ENCODE results near the gene ANGPTL4.

ANGPTL4 gene

GRCh38 chr19:8322638-8322997, 41.3 kb upstream of the ANGPTL4 start:
- H3K9me3 ChIP-seq (ENCODE audit: insufficient read depth, low read depth, low read length) = no peaks in the 10 kb centered on the region
- 81% methylated on average over 7 of the region's 7 CpGs for WGBS
- H3K36me3 ChIP-seq (ENCODE audit: insufficient read depth, low read length) = peaks cover 20% of the 10 kb centered on the region
- no peaks in the 10 kb centered on the region for H3K27me3 ChIP-seq (ENCODE audit: insufficient read depth, low read length)
- H3K4me1 ChIP-seq (ENCODE audit: insufficient read depth, low read length) = peaks cover 8% of the 10 kb centered on the region
- peak overlapping the region; percentile 87 for H3K4me3 ChIP-seq (ENCODE audit: low read length)
- H3K27ac ChIP-seq (ENCODE audit: low read depth, low read length) = peak overlapping the region; percentile 85
- peak overlapping the region; percentile 100 for H3K9ac ChIP-seq (ENCODE audit: low read depth, low read length)

GRCh38 chr19:8323781-8324185, 40.2 kb upstream of the ANGPTL4 start:
- no peaks in the 10 kb centered on the region for H3K9me3 ChIP-seq (ENCODE audit: insufficient read depth, low read depth, low read length)
- no peak overlapping the region for H3K4me3 ChIP-seq (ENCODE audit: low read length)
- H3K9ac ChIP-seq (ENCODE audit: low read depth, low read length) = 0 out of 2 replicates have a peak overlapping the region, but pooled peaks have one; percentile 17
- H3K36me3 ChIP-seq (ENCODE audit: insufficient read depth, low read length) = peaks cover 20% of the 10 kb centered on the region
- no peak overlapping the region; the same call in 1 of the 2 replicates for H3K27ac ChIP-seq (ENCODE audit: low read depth, low read length)
- 86% methylated on average over 1 of the region's 1 CpG for WGBS
- H3K4me1 ChIP-seq (ENCODE audit: insufficient read depth, low read length) = peaks cover 8% of the 10 kb centered on the region
- H3K27me3 ChIP-seq (ENCODE audit: insufficient read depth, low read length) = no peaks in the 10 kb centered on the region

- Histone ChIP-seq H3K9me3 (ENCODE audit: insufficient read depth, low read depth, low read length) (no peaks in the 10 kb centered on the region), H3K27ac (ENCODE audit: low read depth, low read length) (no peak overlapping the region), H3K4me3 (ENCODE audit: low read length) (no peak overlapping the region), H3K9ac (ENCODE audit: low read depth, low read length) (no peak overlapping the region), H3K27me3 (ENCODE audit: insufficient read depth, low read length) (no peaks in the 10 kb centered on the region), H3K36me3 (ENCODE audit: insufficient read depth, low read length) (peaks cover 20% of the 10 kb centered on the region), H3K4me1 (ENCODE audit: insufficient read depth, low read length) (peaks cover 8% of the 10 kb centered on the region)
- WGBS = 82% methylated on average over 17 of the region's 17 CpGs
Measured at GRCh38 chr19:8324186-8325050, 39.5 kb upstream of the ANGPTL4 start.

- H3K27me3 ChIP-seq (ENCODE audit: insufficient read depth, low read length) = no peaks in the 10 kb centered on the region
- H3K9me3 ChIP-seq (ENCODE audit: insufficient read depth, low read depth, low read length) = no peaks in the 10 kb centered on the region
- H3K4me3 ChIP-seq (ENCODE audit: low read length) = no peak overlapping the region
- peaks cover 20% of the 10 kb centered on the region for H3K36me3 ChIP-seq (ENCODE audit: insufficient read depth, low read length)
- H3K4me1 ChIP-seq (ENCODE audit: insufficient read depth, low read length) = 0 out of 2 replicates have a peak, but pooled peaks cover 3% of the 10 kb centered on the region
- 97% methylated on average over 3 of the region's 3 CpGs for WGBS
- H3K9ac ChIP-seq (ENCODE audit: low read depth, low read length) = no peak overlapping the region
- no peak overlapping the region for H3K27ac ChIP-seq (ENCODE audit: low read depth, low read length)
Measured at GRCh38 chr19:8325454-8325853, 38.5 kb upstream of the ANGPTL4 start.

- Histone ChIP-seq H3K27ac (ENCODE audit: low read depth, low read length) (no peak overlapping the region), H3K9me3 (ENCODE audit: insufficient read depth, low read depth, low read length) (no peaks in the 10 kb centered on the region), H3K4me1 (ENCODE audit: insufficient read depth, low read length) (no peaks in the 10 kb centered on the region), H3K27me3 (ENCODE audit: insufficient read depth, low read length) (peaks cover 38% of the 10 kb centered on the region), H3K9ac (ENCODE audit: low read depth, low read length) (no peak overlapping the region), H3K36me3 (ENCODE audit: insufficient read depth, low read length) (no peaks in the 10 kb centered on the region), H3K4me3 (ENCODE audit: low read length) (no peak overlapping the region)
- 71% methylated on average over 3 of the region's 3 CpGs for WGBS
Measured at GRCh38 chr19:8329996-8330395, 34.0 kb upstream of the ANGPTL4 start.

GRCh38 chr19:8331263-8331845, 32.6 kb upstream of the ANGPTL4 start:
- H3K4me1 ChIP-seq (ENCODE audit: insufficient read depth, low read length) = no peaks in the 10 kb centered on the region
- no peaks in the 10 kb centered on the region for H3K36me3 ChIP-seq (ENCODE audit: insufficient read depth, low read length)
- H3K4me3 ChIP-seq (ENCODE audit: low read length) = no peak overlapping the region
- no peak overlapping the region for H3K27ac ChIP-seq (ENCODE audit: low read depth, low read length)
- 83% methylated on average over 8 of the region's 8 CpGs for whole genome bisulfite sequencing
- no peak overlapping the region for H3K9ac ChIP-seq (ENCODE audit: low read depth, low read length)
- no peaks in the 10 kb centered on the region for H3K9me3 ChIP-seq (ENCODE audit: insufficient read depth, low read depth, low read length)
- H3K27me3 ChIP-seq (ENCODE audit: insufficient read depth, low read length) = peaks cover 51% of the 10 kb centered on the region

GRCh38 chr19:8332976-8333766, 30.8 kb upstream of the ANGPTL4 start:
- H3K27me3 ChIP-seq (ENCODE audit: insufficient read depth, low read length) = peaks cover 59% of the 10 kb centered on the region
- 20% methylated on average over 52 of the region's 52 CpGs for WGBS
- peak overlapping the region; percentile 58 for H3K4me3 ChIP-seq (ENCODE audit: low read length)
- no peaks in the 10 kb centered on the region for H3K4me1 ChIP-seq (ENCODE audit: insufficient read depth, low read length)
- no peaks in the 10 kb centered on the region for H3K36me3 ChIP-seq (ENCODE audit: insufficient read depth, low read length)
- no peak overlapping the region for H3K9ac ChIP-seq (ENCODE audit: low read depth, low read length)
- no peak overlapping the region for H3K27ac ChIP-seq (ENCODE audit: low read depth, low read length)
- no peaks in the 10 kb centered on the region for H3K9me3 ChIP-seq (ENCODE audit: insufficient read depth, low read depth, low read length)

GRCh38 chr19:8333767-8334457, 30.0 kb upstream of the ANGPTL4 start:
- H3K27me3 ChIP-seq (ENCODE audit: insufficient read depth, low read length) = peaks cover 59% of the 10 kb centered on the region
- H3K36me3 ChIP-seq (ENCODE audit: insufficient read depth, low read length) = no peaks in the 10 kb centered on the region
- peak overlapping the region; percentile 58 for H3K4me3 ChIP-seq (ENCODE audit: low read length)
- no peak overlapping the region; the same call in 1 of the 2 replicates for H3K9ac ChIP-seq (ENCODE audit: low read depth, low read length)
- no peak overlapping the region for H3K27ac ChIP-seq (ENCODE audit: low read depth, low read length)
- H3K4me1 ChIP-seq (ENCODE audit: insufficient read depth, low read length) = no peaks in the 10 kb centered on the region
- 6% methylated on average over 48 of the region's 48 CpGs for WGBS
- no peaks in the 10 kb centered on the region for H3K9me3 ChIP-seq (ENCODE audit: insufficient read depth, low read depth, low read length)

- Histone ChIP-seq H3K27ac (ENCODE audit: low read depth, low read length) (no peak overlapping the region), H3K9me3 (ENCODE audit: insufficient read depth, low read depth, low read length) (no peaks in the 10 kb centered on the region)
Measured at GRCh38 chr19:8334458-8335342, 29.3 kb upstream of the ANGPTL4 start.

More at GRCh38 chr19:8334458-8335342, 29.3 kb upstream of the ANGPTL4 start:
- peaks cover 59% of the 10 kb centered on the region for H3K27me3 ChIP-seq (ENCODE audit: insufficient read depth, low read length)
- 2% methylated on average over 117 of the region's 117 CpGs for WGBS
- peak overlapping the region; percentile 30; the same call in 1 of the 2 replicates for H3K9ac ChIP-seq (ENCODE audit: low read depth, low read length)
- no peaks in the 10 kb centered on the region for H3K4me1 ChIP-seq (ENCODE audit: insufficient read depth, low read length)
- H3K4me3 ChIP-seq (ENCODE audit: low read length) = peak overlapping the region; percentile 58
- no peaks in the 10 kb centered on the region for H3K36me3 ChIP-seq (ENCODE audit: insufficient read depth, low read length)
